Naive thymus-derived CD8-positive, alpha-beta T cell (primary cell): Measurements from ENCODE around the gene PKD1L1. TPM values are rescaled to one million over a fixed set of nuclear protein-coding genes. Genes with fewer than 3 reads are reported as not detected.

Experiments
- ATAC-seq, 2 donors: fragments of 150-1000 bp; cut with Tn5 transposase in 1 of 2; sonication (Bioruptor Pico), chemical (Tn5 transposase) in 1 of 2; 1 replicate in 1 of 2; 2 replicates in 1 of 2; pipeline ENCODE4 v1.10.0; 2021; ENCODE audit warnings: mild to moderate bottlenecking in 2 of 2, moderate library complexity in 2 of 2
- POLR2A ChIA-PET: fragments of 350-600 bp; sonication (Branson Sonifier 250); formaldehyde crosslinking; loops from one replicate; lab custom pipeline; 2021; ENCODE audit warnings: antibody characterized with exemption; lab: Charles Lee
- DNase-seq, 10 donors: peaks; one replicate each; pipeline versions ENCODE4 v3.0.0 to v3.0.0-alpha.2; 2020 to 2022
- H3K27ac Mint-ChIP-seq, 10 donors: one replicate each; pipeline ENCODE4 v1.8.0; 2020 to 2022; ENCODE audit warnings: mild to moderate bottlenecking in 10 of 10, mixed read lengths in 10 of 10, moderate library complexity in 4 of 10, inconsistent platforms in 1 of 10
- H3K27me3 Mint-ChIP-seq, 5 donors: one replicate each; pipeline ENCODE4 v1.8.0; 2021 to 2022; ENCODE audit warnings: mixed read lengths in 5 of 5
- H3K36me3 Mint-ChIP-seq, 3 donors: one replicate each; pipeline ENCODE4 v1.8.0; 2020 to 2022; ENCODE audit warnings: mixed read lengths in 3 of 3, mild to moderate bottlenecking in 2 of 3, inconsistent platforms in 1 of 3
- H3K4me1 Mint-ChIP-seq, 4 donors: one replicate each; pipeline ENCODE4 v1.8.0; 2021 to 2022; ENCODE audit warnings: mixed read lengths in 4 of 4
- H3K4me3 Mint-ChIP-seq, 10 donors: one replicate each; pipeline ENCODE4 v1.8.0; 2020 to 2022; ENCODE audit warnings: mild to moderate bottlenecking in 10 of 10, mixed read lengths in 10 of 10, moderate library complexity in 6 of 10, inconsistent platforms in 1 of 10
- H3K9me3 Mint-ChIP-seq, 9 donors: one replicate each; pipeline ENCODE4 v1.8.0; 2020 to 2022; ENCODE audit warnings: mixed read lengths in 9 of 9, mild to moderate bottlenecking in 3 of 9, inconsistent platforms in 1 of 9, moderate library complexity in 1 of 9
- polyA plus RNA-seq, 3 donors: library from polyadenylated mRNA; unstranded; fragments of 300-500 nt; fragmentation: Illumina TruSeq; gene quantifications; one replicate each; pipeline ENCODE4 v1.2.3, GENCODE V29; 2021
- total RNA-seq, 8 experiments: library from RNA in 2 of 8; stranded (reverse) in 2 of 8; gene quantifications; one replicate each; pipeline ENCODE4 v1.2.3 and lab custom pipeline; 2021 to 2026

The PKD1L1 gene
- total and polyA plus RNA-seq, 5 experiments from 2014 or later: 0.07 to 0.78 (median 0.37) TPM; not detected in 1

DNA sequence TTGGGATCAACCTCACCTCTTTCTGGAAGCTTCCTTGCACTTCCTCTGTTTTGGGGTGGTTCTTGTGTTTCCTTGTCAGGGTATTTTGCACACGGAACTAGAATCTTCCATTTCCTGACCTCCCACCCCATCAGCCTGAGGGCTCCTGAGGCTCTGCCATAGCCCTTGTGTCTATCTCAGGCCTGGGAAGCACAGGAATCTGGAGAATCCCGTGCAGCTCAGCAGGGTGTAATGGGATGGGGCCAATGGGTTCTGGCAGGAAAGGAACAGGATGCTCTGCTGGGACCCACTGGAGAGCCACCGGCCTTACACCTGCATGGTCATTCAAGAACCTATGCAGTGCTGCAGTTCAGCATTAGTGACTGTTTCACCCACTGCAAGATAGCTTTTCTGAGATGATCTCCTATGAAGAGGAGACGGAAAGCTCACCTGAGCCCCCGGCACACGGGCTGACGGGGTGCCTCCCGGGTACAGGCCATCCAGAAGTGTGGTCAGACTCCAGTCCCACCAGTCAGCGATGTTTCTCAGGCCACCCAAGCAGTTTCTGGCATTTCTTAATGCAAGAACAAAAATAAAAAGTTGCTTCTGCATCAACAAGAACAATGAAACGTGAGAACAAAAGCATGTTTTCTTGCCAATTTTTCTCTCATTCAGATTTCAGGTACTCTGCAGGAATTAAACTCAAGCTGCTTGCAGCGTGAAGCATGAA is 133.2 kb downstream of the PKD1L1 start:
- no peaks in the 10 kb centered on the region for H3K9me3 Mint-ChIP-seq
- ATAC-seq: no peak
- no peak overlapping the region for H3K27ac Mint-ChIP-seq
- H3K4me3 Mint-ChIP-seq: no peak overlapping the region
- POLR2A ChIA-PET: no interaction called here
- no peaks in the 10 kb centered on the region for H3K27me3 Mint-ChIP-seq
- H3K36me3 Mint-ChIP-seq: no peaks in the 10 kb centered on the region
- no peak for DNase-seq
- H3K4me1 Mint-ChIP-seq: no peaks in the 10 kb centered on the region

DNA sequence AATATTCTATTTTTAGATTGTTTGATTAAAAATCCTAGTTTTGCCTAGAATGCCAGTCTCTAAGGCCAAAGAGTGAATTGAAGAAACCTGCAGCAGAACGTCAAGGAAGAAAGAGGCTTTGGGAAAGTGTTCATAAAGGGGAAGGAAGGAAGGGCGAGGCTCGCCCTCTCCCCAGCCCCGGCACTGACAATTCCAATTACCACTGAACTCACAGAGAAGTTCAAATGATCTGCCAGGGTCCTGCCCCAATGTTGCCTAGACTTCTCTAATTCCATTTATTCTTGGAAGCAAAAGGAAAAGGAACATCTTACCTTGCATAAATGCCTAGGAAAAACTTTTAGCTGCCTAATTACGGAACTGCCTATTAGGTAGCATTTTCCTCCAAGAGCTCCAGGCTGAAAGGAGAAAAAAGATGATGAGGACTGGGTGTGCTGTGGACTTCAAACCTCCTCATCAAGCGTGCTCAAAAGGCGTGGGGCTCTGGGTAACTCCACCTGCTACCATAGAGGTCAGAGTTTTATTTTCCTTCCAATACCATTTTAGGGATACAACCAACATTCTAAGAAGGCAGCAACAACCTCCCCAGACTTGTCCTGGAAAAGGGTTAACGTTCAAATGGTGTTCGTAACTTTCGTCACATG is 134.5 kb downstream of the PKD1L1 start:
- POLR2A ChIA-PET: no interaction called here
- H3K27ac Mint-ChIP-seq: no peak overlapping the region
- H3K36me3 Mint-ChIP-seq: no peaks in the 10 kb centered on the region
- no peak overlapping the region for H3K4me3 Mint-ChIP-seq
- H3K9me3 Mint-ChIP-seq: no peaks in the 10 kb centered on the region
- DNase-seq (no peak), ATAC-seq (no peak)
- no peaks in the 10 kb centered on the region for H3K4me1 Mint-ChIP-seq
- H3K27me3 Mint-ChIP-seq: no peaks in the 10 kb centered on the region

GRCh38 chr7:47812429-47813136 is 135.7 kb downstream of the PKD1L1 start:
- ATAC-seq: no peak
- no peaks in the 10 kb centered on the region for H3K36me3 Mint-ChIP-seq
- H3K4me3 Mint-ChIP-seq: no peak overlapping the region

DNA sequence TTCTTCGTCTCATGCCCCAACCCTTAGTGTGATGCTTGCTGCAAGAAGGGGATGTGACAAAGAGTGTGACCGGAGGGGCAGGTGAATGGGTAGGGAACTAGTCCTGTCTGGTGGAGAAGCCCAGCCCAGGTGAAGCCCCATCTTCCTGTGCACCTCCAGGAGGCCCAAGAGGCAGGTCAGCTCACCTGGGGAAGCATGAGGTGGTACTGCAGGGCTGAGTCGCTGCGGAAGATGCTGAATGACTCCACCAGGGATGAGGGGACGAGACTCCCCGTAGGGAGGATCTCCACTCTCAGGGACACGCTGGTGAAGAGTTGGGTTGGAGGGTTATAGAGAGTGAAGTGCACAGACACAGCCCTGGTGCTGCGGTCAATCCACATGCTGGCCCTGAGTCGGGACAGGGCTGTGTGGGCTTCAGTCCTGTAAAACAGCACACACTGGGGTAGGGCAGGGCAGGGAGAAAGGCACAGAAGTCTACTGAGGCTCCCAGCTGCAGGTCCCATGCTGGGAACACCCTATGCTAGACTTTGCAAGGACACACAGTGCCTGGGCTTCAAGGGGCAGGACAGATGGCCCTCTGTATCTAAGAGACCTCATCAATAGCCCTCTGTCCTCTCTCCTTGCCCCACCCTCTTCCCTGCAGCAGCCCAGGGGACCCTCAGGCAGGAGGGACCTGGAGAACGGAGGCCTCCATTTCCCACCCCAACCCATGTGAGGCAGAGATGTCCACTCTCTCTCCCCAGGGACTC is 136.5 kb downstream of the PKD1L1 start:
- POLR2A ChIA-PET: no interaction called here
- Mint-ChIP-seq H3K27me3 (peaks cover 0 to 3% (median 0%) of the 10 kb centered on the region in 5 donors), H3K27ac (no peak overlapping the region), H3K9me3 (no peaks in the 10 kb centered on the region), H3K36me3 (no peaks in the 10 kb centered on the region), H3K4me1 (peaks cover 0 to 8% (median 0%) of the 10 kb centered on the region in 4 donors), H3K4me3 (no peak overlapping the region)
- DNase-seq (no peak), ATAC-seq (no peak)

More at GRCh38 chr7:47812429-47813136, 135.7 kb downstream of the PKD1L1 start:
- H3K9me3 Mint-ChIP-seq: no peaks in the 10 kb centered on the region
- no peak for DNase-seq
- peaks cover 0 to 5% (median 0%) of the 10 kb centered on the region in 4 donors for H3K4me1 Mint-ChIP-seq
- no peak overlapping the region for H3K27ac Mint-ChIP-seq
- POLR2A ChIA-PET: no interaction called here
- no peaks in the 10 kb centered on the region for H3K27me3 Mint-ChIP-seq

DNA sequence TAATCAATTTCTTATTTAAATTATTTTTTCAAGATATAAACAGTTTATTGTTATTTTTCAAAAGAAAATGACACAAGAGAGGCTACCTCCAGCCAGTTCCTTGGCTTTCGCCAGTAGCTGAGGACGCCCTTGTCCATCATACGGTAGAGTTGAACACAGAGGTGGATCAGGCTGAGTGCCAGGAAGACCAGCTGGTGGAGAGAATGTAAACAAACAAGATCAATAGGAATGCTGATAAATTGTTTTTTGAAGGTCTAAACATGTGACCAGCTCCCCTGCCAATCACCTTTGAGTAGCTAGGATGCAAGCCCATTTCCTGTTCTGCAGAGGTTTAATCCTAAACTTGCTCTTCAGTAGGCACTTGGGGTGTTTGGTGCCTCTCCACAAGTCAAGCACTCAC is 138.9 kb downstream of the PKD1L1 start:
- Mint-ChIP-seq H3K27me3 (peaks cover 0 to 3% (median 0%) of the 10 kb centered on the region in 5 donors), H3K36me3 (no peaks in the 10 kb centered on the region), H3K4me1 (peaks cover 0 to 12% (median 0%) of the 10 kb centered on the region in 4 donors), H3K27ac (no peak overlapping the region), H3K4me3 (no peak overlapping the region), H3K9me3 (no peaks in the 10 kb centered on the region)
- no peak for DNase-seq
- no peak for ATAC-seq
- POLR2A ChIA-PET: no interaction called here

- H3K4me3 Mint-ChIP-seq: no peak overlapping the region
- no peak for DNase-seq
- no peaks in the 10 kb centered on the region for H3K9me3 Mint-ChIP-seq
- H3K27me3 Mint-ChIP-seq: peaks cover 0 to 3% (median 0%) of the 10 kb centered on the region in 5 donors
- POLR2A ChIA-PET: no interaction called here
- H3K36me3 Mint-ChIP-seq: no peaks in the 10 kb centered on the region
- H3K4me1 Mint-ChIP-seq: peaks cover 0 to 12% (median 0%) of the 10 kb centered on the region in 4 donors
- H3K27ac Mint-ChIP-seq: no peak overlapping the region
- ATAC-seq: no peak
Measured at GRCh38 chr7:47808321-47808720, 139.9 kb downstream of the PKD1L1 start.

GRCh38 chr7:47807756-47808155 is 140.5 kb downstream of the PKD1L1 start:
- Mint-ChIP-seq H3K9me3 (no peaks in the 10 kb centered on the region), H3K27me3 (peaks cover 0 to 3% (median 0%) of the 10 kb centered on the region in 5 donors), H3K4me3 (no peak overlapping the region), H3K4me1 (peaks cover 0 to 12% (median 0%) of the 10 kb centered on the region in 4 donors), H3K27ac (no peak overlapping the region), H3K36me3 (no peaks in the 10 kb centered on the region)
- POLR2A ChIA-PET: no interaction called here
- DNase-seq (no peak), ATAC-seq (no peak)

- ATAC-seq (no peak), DNase-seq (no peak)
- H3K9me3 Mint-ChIP-seq: no peaks in the 10 kb centered on the region
- POLR2A ChIA-PET: no interaction called here
- peaks cover 0 to 3% (median 0%) of the 10 kb centered on the region in 5 donors for H3K27me3 Mint-ChIP-seq
- no peak overlapping the region for H3K4me3 Mint-ChIP-seq
- no peaks in the 10 kb centered on the region for H3K36me3 Mint-ChIP-seq
- H3K27ac Mint-ChIP-seq: peak overlapping the region in 1 of 10 donors; percentile 32
- peaks cover 0 to 12% (median 0%) of the 10 kb centered on the region in 4 donors for H3K4me1 Mint-ChIP-seq
Measured at GRCh38 chr7:47807126-47807525, 141.1 kb downstream of the PKD1L1 start.

DNA sequence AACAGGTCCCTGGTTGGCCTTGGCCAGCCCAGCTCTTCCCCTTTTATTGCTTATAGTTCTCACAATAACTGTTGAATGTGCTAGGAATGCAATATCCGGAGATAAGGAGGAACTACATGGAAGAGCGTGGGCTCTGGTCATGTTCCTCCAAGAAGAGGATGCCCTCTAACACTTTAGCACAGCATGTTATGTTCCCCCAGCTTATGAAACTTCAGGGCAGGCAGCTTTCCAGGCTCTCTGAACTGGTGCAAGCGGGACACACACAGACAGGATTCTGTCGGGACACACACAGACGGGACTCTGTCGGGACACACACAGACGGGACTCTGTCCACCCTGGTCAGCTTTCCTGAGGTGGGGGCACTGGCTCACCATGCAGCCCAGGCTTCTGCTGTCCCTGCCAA is 141.6 kb downstream of the PKD1L1 start:
- H3K36me3 Mint-ChIP-seq: no peaks in the 10 kb centered on the region
- no peak overlapping the region for H3K27ac Mint-ChIP-seq
- peaks cover 0 to 3% (median 0%) of the 10 kb centered on the region in 5 donors for H3K27me3 Mint-ChIP-seq
- H3K4me1 Mint-ChIP-seq: peaks cover 0 to 12% (median 0%) of the 10 kb centered on the region in 4 donors
- POLR2A ChIA-PET: no interaction called here
- H3K4me3 Mint-ChIP-seq: no peak overlapping the region
- DNase-seq (no peak), ATAC-seq (no peak)
- H3K9me3 Mint-ChIP-seq: no peaks in the 10 kb centered on the region

- Mint-ChIP-seq H3K4me3 (no peak overlapping the region), H3K9me3 (no peaks in the 10 kb centered on the region), H3K27ac (no peak overlapping the region), H3K36me3 (no peaks in the 10 kb centered on the region), H3K27me3 (peaks cover 0 to 3% (median 0%) of the 10 kb centered on the region in 5 donors), H3K4me1 (peaks cover 0 to 12% (median 0%) of the 10 kb centered on the region in 4 donors)
- POLR2A ChIA-PET: no interaction called here
- ATAC-seq: no peak
- DNase-seq: no peak
Measured at GRCh38 chr7:47804767-47805545, 143.3 kb downstream of the PKD1L1 start.

DNA sequence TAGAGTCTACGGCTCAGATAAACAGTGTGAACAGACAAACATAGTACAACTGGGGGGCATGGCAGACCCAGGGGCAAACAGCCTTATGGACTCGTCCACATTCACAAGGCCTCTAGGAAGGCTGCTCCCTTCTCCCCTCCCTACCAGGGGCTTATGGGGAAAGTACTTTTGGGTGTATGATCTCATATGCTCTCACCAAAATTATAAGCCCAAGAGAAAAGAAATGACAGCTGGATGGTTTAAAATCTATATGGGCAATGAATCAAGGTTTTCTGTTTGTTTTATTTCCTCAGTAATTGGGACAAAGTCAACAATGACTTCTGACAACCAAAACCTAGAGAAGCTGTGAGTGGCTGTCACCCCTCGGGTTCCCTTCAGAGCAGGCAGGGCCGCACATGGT is 144.4 kb downstream of the PKD1L1 start:
- Mint-ChIP-seq H3K9me3 (no peaks in the 10 kb centered on the region), H3K27ac (no peak overlapping the region), H3K4me1 (peaks cover 0 to 12% (median 0%) of the 10 kb centered on the region in 4 donors), H3K4me3 (no peak overlapping the region), H3K36me3 (no peaks in the 10 kb centered on the region), H3K27me3 (peaks cover 0 to 3% (median 0%) of the 10 kb centered on the region in 5 donors)
- DNase-seq: no peak
- no peak for ATAC-seq
- POLR2A ChIA-PET: no interaction called here

DNA sequence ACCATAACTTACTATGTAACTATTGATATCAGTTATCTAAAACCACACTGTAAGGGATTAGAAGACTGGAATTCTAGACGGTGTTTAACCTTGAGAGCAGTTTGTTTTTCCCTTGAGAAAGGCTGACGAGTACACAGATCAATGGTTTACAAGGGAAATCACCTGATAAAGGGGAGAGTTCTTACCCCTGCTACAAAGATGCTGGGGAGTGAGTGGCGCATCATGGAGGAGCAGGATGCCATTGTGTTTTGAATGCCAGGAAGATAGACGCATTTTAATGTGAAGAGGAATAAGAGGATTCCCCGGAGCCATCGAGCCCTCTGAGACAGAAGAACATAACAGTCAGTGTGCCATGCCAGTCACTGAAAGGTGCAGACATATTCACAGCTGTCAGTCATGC is 145.2 kb downstream of the PKD1L1 start:
- Mint-ChIP-seq H3K4me3 (no peak overlapping the region), H3K27ac (no peak overlapping the region), H3K9me3 (no peaks in the 10 kb centered on the region), H3K4me1 (peaks cover 0 to 11% (median 0%) of the 10 kb centered on the region in 4 donors), H3K27me3 (peaks cover 0 to 3% (median 0%) of the 10 kb centered on the region in 5 donors), H3K36me3 (no peaks in the 10 kb centered on the region)
- no peak for ATAC-seq
- POLR2A ChIA-PET: no interaction called here
- no peak for DNase-seq
